Measurements from ENCODE around the gene AHRR.
"Not testable (repeated sequence)": the region's sequence is repeated elsewhere in the genome, so short reads cannot be mapped to it uniquely, and the experiment has no call there.

AHRR gene

DNA sequence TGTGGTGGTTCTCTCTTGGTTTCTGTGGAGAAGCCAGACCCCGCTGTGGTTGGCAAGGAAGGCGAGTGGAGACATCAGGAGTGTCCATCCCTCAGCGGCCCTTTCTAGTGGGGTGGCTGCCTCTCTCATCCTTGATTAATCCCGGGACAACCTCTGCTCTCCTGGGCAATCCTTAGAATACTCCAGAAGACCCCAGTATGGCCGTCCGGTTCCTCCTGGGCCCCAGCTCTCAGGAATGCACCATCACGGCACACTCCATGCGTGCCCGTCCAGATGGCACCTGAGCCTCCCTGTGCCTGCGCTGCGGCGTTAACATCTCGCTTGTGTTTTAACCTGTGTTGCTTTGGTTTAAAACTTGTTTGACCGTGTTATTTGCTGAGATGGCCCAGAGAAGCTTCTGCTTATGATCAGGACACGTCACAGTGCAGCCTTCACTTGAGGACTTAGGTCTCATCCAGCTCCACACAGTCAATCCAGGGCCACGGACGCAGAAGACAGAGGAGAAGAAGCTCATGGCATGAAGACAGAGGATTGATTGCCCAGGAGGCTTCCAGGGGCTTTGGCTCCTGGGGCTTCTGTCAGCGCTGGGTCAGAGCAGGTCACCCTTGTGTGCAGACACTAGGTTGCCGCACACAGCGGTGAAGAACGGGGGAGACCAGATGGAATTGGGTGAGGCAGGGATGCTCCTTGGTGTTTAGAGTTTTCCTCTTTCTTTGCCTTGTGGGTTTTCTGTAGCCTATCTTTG is 20.7 kb upstream of the AHRR start:
- H3K9me2 ChIP-seq (ENCODE audit: low read depth, low read length); H4K20me1 ChIP-seq (ENCODE audit: insufficient read depth, low read length); H3K79me2 ChIP-seq (ENCODE audit: insufficient read depth, low read length); H3K4me2 ChIP-seq (ENCODE audit: low read length); H3F3A ChIP-seq (ENCODE audit: insufficient read depth, low read length); H3K9ac ChIP-seq (ENCODE audit: low read length); H2AFZ ChIP-seq (ENCODE audit: low read length); H3K4me3 ChIP-seq (ENCODE audit: low read depth, low read length, poor library complexity, severe bottlenecking); H3K9me3 ChIP-seq (ENCODE audit: low read length); H3K27me3 ChIP-seq (ENCODE audit: insufficient read depth, low read length); H3K36me3 ChIP-seq (ENCODE audit: insufficient read depth, low read length): not testable (repeated sequence)
- peaks cover 22% of the 10 kb centered on the region for H3K4me1 ChIP-seq (ENCODE audit: insufficient read depth, low read length, severe bottlenecking)
- H3K27ac ChIP-seq (ENCODE audit: low read depth, low read length, poor library complexity, severe bottlenecking) = peak overlapping the region; percentile 45

DNA sequence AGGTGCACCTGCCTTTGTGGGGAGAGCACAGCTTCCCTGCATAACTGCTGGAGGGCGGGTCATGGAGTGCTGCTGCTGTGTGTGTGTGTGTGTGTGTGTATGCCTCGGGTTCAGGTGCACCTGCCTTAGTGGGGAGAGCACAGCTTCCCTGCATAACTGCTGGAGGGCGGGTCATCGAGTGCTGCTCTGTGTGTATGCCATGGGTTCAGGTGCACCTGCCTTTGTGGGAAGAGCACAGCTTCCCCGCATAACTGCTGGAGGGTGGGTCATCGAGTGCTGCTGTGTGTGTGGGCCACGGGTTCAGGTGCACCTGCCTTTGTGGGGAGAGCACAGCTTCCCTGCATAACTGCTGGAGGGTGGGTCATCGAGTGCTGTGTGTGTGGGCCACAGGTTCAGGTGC is 19.1 kb upstream of the AHRR start:
- H3K79me2 ChIP-seq (ENCODE audit: insufficient read depth, low read length); H3F3A ChIP-seq (ENCODE audit: insufficient read depth, low read length); H3K4me3 ChIP-seq (ENCODE audit: low read depth, low read length, poor library complexity, severe bottlenecking); H4K20me1 ChIP-seq (ENCODE audit: insufficient read depth, low read length); H3K9me2 ChIP-seq (ENCODE audit: low read depth, low read length); H3K4me2 ChIP-seq (ENCODE audit: low read length); H3K27me3 ChIP-seq (ENCODE audit: insufficient read depth, low read length); H3K9me3 ChIP-seq (ENCODE audit: low read length); H3K9ac ChIP-seq (ENCODE audit: low read length); H2AFZ ChIP-seq (ENCODE audit: low read length): not testable (repeated sequence)
- Histone ChIP-seq H3K4me1 (ENCODE audit: insufficient read depth, low read length, severe bottlenecking) (peaks cover 17% of the 10 kb centered on the region), H3K36me3 (ENCODE audit: insufficient read depth, low read length) (peaks cover 23% of the 10 kb centered on the region), H3K27ac (ENCODE audit: low read depth, low read length, poor library complexity, severe bottlenecking) (peak overlapping the region; percentile 45)

DNA sequence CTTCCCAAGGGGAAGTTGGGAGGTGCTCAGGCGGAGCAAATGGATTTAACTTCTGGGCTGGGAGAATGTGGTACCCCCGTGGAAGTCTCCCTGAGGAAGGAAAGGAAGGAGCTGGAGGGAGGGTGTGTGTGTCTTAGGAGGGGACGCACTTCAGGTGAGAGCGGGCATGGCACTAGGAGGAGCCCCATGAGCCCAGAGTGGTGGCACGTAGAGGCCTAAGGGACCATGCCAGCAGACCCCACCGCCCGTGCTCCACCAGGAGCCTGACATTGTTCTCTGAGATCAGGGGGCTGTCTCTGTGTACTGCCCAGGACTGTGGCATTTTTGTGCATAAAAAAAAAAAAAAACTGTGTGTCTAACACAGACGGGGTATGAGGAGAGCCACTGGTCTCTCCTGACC is 18.5 kb upstream of the AHRR start:
- Histone ChIP-seq H3K36me3 (ENCODE audit: insufficient read depth, low read length) (peaks cover 28% of the 10 kb centered on the region), H3K9me2 (ENCODE audit: low read depth, low read length) (no peaks in the 10 kb centered on the region), H4K20me1 (ENCODE audit: insufficient read depth, low read length) (no peaks in the 10 kb centered on the region), H3K4me1 (ENCODE audit: insufficient read depth, low read length, severe bottlenecking) (peaks cover 17% of the 10 kb centered on the region), H3K4me3 (ENCODE audit: low read depth, low read length, poor library complexity, severe bottlenecking) (no peak overlapping the region), H3K4me2 (ENCODE audit: low read length) (no peak overlapping the region), H3K79me2 (ENCODE audit: insufficient read depth, low read length) (no peaks in the 10 kb centered on the region), H3K9me3 (ENCODE audit: low read length) (no peaks in the 10 kb centered on the region), H3K27me3 (ENCODE audit: insufficient read depth, low read length) (no peaks in the 10 kb centered on the region), H2AFZ (ENCODE audit: low read length) (no peak overlapping the region), H3K27ac (ENCODE audit: low read depth, low read length, poor library complexity, severe bottlenecking) (peak overlapping the region; percentile 45), H3F3A (ENCODE audit: insufficient read depth, low read length) (no peaks in the 10 kb centered on the region), H3K9ac (ENCODE audit: low read length) (no peak overlapping the region)
- no peak for TF ChIP-seq EZH2 (IDR thresholded peaks at IDR 0.05; ENCODE audit: borderline replicate concordance, low read length)
- TF ChIP-seq, protein P1, sequence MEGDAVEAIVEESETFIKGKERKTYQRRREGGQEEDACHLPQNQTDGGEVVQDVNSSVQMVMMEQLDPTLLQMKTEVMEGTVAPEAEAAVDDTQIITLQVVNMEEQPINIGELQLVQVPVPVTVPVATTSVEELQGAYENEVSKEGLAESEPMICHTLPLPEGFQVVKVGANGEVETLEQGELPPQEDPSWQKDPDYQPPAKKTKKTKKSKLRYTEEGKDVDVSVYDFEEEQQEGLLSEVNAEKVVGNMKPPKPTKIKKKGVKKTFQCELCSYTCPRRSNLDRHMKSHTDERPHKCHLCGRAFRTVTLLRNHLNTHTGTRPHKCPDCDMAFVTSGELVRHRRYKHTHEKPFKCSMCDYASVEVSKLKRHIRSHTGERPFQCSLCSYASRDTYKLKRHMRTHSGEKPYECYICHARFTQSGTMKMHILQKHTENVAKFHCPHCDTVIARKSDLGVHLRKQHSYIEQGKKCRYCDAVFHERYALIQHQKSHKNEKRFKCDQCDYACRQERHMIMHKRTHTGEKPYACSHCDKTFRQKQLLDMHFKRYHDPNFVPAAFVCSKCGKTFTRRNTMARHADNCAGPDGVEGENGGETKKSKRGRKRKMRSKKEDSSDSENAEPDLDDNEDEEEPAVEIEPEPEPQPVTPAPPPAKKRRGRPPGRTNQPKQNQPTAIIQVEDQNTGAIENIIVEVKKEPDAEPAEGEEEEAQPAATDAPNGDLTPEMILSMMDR (IDR thresholded peaks at IDR 0.05; ENCODE audit: low read length) = no peak

DNA sequence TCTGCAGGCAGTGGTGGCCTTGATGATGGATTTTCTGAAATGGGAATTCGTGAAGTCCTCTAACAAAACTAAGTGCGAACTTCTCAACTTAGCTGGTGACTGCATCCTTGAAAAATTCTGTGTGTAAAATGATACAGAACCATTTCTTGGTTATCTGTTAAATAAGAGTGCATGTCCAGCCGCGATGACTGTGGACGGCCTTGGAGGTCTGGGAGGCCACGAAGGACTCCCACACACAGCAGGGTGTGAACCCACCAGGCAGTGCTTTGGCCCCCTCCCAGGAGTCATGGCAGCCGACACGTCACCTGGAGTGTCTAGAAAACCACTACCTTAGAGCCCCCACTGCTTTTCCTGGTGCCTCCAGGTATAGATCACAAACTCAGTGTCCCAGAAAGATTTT is 17.8 kb upstream of the AHRR start:
- H4K20me1 ChIP-seq (ENCODE audit: insufficient read depth, low read length); H2AFZ ChIP-seq (ENCODE audit: low read length); H3K9me3 ChIP-seq (ENCODE audit: low read length); H3K4me3 ChIP-seq (ENCODE audit: low read depth, low read length, poor library complexity, severe bottlenecking); H3K79me2 ChIP-seq (ENCODE audit: insufficient read depth, low read length); H3F3A ChIP-seq (ENCODE audit: insufficient read depth, low read length); H3K4me2 ChIP-seq (ENCODE audit: low read length); H3K27ac ChIP-seq (ENCODE audit: low read depth, low read length, poor library complexity, severe bottlenecking); H3K9ac ChIP-seq (ENCODE audit: low read length); H3K9me2 ChIP-seq (ENCODE audit: low read depth, low read length); H3K27me3 ChIP-seq (ENCODE audit: insufficient read depth, low read length): not testable (repeated sequence)
- peaks cover 28% of the 10 kb centered on the region for H3K36me3 ChIP-seq (ENCODE audit: insufficient read depth, low read length)
- peaks cover 23% of the 10 kb centered on the region for H3K4me1 ChIP-seq (ENCODE audit: insufficient read depth, low read length, severe bottlenecking)
